IPS DF 19.7 (cell line): ENCODE results near the gene NAALADL2.
"Not testable (repeated sequence)": the region's sequence is repeated elsewhere in the genome, so short reads cannot be mapped to it uniquely, and the experiment has no call there.

Source experiments
- DNase-seq: peaks from one replicate; pipeline ENCODE4 v3.0.0-alpha.2; 2013; ENCODE audit warnings: low read depth, low spot score

Gene NAALADL2

DNA sequence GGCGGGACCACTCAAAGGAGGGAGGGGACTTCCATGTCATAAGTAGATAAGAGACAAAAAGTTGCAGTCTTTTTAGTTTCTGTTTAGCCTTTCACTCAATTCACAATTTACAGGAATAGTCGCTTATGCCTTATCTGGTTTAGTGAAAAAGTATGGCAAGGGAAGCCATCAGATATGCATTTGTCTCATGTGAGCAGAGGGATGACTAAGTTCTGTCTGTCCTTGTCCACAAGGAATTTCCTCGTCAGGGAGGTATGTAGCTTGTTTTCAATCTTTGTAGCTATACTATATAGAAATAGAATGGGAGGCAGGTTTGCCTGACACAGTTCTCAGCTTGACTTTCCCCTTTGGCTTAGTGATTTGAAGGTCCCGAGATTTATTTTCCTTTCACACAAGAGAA is 882.8 kb downstream of the NAALADL2 start:
- DNase-seq, result no peak

DNA sequence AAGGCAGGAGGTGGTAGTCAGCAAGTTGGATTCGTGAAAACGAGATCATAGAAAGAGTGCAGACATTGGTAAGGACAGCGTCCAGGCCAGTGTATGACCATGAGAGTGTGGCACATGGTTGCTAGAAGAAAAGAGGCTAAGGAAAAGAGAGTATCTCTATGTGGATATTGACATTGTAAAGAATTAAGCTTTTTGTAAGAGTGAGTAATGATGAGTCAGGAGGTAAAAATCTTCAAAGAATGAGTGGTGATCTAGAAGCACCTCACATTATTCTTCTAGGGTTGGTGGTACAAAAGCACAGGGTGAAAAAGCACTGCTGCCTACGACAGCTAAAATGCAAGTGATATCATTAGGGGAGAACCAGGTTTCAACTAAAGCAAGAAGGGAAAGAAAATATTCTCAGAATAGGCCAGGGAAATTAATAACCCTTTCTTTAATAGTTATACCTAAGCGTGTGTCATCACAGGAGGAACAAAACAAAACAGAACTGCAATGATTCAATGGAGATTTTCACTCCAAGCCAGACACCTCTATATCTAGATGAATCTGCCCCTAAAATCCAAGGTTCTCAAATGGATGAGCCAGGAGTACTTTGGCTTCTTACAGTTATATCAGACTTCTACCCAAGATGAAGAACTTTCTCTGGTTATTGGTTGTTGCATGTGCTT is 884.7 kb downstream of the NAALADL2 start:
- no peak for DNase-seq

DNA sequence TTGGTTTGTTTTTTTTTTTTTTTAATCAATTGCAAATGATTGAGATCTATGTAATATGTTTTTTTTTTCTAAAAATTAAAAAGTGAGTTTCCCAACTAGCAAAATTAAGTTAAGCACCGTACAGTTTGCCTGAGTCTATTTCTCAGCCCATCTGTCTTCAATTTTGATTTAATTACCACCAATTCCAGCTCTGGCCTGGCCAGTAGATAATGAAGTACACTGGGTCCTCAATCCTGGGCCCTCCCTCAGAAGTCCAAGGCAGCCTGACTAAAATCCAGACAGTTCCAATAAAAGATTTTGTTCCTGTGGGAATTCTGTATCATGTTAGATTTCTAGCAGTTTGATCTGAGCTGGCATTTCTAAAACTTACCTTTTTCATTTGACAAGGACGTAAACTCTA is 887.2 kb downstream of the NAALADL2 start:
- DNase-seq, result no peak

DNA sequence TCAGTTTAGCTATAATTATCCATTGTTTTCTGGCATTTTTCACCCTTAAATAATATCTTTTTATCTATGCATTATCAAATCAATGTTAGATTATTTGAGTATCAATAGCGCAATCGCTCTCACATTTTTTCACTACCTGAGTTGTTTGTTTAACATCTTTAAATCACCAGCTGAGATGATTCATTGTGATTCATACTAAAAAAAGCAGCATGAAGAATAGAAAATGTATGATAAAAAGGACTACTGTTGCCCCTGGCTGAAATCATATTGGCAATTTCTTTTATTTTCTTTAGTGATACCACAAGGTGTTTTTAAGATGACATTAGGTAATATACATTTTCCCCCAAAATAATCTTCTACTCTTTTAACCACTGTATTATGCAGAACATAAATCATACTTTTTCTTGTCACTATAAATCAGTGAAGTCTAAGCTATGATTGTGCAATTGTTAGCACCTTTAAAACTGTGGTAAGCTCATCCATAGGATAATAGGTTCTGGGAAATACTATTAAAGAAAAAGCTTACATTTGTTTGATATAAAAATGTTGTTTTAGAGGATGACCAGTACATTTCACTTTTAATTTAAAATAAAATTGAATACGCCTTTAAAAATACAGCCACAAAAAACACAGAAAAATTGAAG is 889.1 kb downstream of the NAALADL2 start:
- DNase-seq, result no peak

DNA sequence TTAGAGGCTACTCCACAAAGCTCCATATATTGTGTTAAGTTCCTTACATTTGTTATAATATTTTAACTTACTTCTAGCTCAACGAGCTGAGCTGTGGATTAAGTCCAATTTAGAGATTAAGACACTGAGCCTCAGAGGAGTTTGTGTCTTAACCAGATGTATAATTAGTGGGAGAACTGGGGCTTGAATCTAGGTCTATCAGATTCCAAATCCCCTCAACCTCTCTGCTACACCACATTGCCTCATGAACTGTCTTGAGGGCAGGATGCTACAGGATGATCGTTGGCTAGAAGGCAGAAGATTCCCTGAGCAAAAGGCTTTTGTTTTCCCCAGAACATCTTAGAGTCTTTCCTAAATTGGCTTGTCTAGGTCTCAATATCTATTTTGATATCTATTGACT is 890.8 kb downstream of the NAALADL2 start:
- DNase-seq, result no peak

DNA sequence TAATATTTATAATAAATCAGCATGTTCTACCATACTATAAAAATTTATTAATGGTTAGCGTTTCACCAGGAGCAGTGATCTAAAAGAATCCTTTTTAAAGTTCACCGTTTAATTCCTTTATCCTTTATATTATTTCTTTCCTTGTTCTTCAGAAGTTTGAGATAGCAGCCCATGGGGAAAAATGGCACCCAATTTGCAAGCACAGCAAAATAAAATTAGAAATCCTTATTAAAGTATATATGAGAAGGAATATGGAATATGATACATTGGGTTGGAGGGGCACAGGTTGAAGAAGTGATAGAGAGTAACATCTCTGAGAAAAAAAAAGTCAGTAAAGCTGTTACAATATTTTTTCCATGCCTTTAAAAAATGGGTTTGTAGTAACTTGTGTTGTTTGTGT is 892.0 kb downstream of the NAALADL2 start:
- DNase-seq, result no peak

DNA sequence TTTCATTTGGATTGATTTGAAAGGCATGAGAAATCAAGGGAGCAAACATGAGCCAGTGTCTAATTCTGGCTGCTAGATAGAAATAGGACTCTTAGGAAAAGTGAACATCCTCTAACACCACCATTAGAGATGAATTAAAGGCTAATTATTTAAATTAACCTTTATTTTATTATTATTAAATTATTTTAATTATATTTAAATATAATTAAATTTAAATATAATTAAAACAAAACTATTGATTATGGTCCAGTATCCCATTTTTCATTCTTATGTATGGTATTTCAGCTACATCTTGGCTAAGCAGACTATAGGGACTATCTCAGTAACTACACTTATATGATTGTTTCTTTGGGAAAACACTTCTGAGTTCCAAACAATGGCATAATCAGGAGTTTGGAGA is 904.8 kb downstream of the NAALADL2 start:
- no peak for DNase-seq

DNA sequence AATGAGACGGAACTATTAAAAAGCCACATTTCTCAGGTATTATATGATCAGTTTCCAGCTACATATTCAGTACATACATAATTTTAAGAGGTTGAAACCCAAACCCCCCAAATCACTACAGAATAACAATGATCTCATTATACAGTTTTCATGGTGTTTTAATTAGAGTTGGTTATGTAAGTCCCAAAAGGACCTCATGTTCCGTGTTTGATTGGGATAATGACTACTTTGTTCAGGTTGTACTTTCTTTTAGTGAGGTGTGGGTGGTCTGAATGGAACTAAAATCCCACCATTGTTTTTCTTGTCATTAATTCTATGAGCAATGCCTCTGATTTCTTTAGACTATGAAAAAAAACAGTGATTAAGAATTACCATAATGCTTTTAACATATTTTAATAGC is 905.6 kb downstream of the NAALADL2 start:
- DNase-seq, result no peak

DNA sequence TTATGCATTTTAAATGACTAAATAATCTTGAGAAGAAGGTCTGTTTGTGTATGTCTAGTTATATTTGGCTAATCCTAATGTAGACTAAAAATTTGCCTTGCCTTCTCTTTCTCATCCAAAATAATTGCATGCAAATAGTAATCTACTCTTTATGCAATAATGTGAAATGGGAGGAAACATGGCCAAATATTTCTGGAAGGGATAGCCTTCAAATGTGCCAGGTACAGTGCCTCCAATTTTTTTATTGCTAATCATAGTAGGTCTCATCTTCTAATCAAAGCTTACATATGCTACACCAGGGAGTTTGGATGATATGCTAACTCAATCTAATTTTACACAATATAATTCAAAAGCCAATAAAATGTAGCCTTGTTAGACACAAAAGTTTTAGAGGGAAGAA is 911.3 kb downstream of the NAALADL2 start:
- no peak for DNase-seq

DNA sequence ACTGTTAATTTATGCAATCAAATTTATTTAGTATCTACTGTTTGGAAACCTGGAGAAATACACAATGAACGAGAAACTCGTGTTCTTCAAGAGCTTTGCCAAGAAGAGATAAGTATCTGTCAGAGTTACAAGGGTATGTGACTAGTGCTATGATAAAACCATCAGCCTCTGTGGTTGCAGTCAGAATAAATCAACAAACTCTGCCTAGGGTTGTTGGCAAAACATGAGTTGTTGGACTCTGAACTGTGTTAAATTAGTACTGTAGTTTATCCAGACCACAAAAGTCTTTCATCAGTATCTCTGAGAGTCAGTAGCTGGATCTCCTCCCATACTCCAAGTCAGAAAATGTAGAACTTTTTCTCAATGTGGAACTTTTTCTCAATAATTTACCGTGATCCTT is 918.4 kb downstream of the NAALADL2 start:
- DNase-seq, result no peak

DNA sequence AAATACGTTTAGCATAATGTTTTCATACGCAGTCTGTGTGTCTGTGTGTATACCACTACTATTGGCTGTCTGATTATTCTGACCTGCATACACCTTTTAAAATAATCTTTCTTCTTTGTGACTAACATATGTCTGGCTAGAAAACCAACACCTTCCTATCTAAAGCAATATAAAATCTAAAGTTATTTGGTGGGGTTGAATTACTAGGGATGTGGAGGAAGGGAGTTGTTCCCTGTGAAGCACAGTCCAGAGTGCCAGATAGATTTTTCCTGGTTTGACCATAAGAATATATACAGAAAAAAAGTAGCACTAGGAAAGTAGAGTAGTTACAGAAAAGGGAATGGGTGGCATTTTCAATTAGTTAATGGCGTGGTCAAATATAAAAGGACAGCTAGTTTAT is 918.8 kb downstream of the NAALADL2 start:
- no peak for DNase-seq

DNA sequence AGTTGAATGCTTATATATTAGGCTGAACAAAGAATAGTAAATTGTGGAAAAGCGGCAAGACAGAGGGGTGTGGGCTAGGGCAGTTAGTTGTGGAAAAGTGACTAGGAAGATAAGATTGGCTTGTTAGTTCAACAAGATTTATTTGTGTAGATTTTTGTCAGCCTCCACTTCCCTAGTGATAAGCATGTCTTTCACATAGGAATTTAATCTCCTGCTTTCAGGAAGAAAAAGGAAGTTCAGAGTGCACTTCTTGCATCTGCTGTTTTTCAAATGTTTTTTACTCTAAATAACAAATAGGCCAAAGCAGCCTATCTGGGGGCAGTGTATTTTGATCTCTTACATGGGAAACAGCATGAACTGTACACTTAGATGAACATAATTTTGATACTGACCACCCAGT is 919.9 kb downstream of the NAALADL2 start:
- DNase-seq, result no peak

DNA sequence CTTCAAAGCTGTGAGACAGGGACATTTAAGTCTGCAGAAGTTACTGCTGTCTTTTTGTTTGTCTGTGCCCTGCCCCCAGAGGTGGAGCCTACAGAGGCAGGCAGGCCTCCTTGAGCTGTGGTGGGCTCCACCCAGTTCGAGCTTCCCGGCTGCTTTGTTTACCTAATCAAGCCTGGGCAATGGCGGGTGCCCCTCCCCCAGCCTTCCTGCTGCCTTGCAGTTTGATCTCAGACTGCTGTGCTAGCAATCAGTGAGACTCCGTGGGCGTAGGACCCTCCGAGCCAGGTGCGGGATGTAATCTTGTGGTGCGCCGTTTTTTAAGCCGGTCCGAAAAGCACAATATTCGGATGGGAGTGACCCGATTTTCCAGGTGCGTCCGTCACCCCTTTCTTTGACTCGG is 928.0 kb downstream of the NAALADL2 start:
- not testable (repeated sequence) for DNase-seq

DNA sequence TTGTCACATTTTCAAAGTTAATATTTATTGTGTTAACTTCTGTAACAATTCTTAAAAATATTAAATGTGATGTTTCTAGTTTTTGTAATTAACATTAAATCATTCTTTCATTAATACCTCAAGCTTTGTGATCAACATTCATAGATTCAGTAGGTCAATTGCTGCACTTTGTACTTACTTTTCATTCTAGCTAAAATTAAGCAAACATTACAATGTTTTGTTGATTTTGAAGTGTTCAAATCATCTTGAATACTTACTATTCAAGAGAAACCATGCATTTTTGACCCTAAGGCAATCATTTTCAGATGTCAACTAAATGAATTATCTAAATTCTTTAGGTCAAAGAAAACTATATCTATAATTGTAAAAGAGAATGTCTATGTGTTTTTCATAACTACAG is 933.1 kb downstream of the NAALADL2 start:
- DNase-seq, result no peak

DNA sequence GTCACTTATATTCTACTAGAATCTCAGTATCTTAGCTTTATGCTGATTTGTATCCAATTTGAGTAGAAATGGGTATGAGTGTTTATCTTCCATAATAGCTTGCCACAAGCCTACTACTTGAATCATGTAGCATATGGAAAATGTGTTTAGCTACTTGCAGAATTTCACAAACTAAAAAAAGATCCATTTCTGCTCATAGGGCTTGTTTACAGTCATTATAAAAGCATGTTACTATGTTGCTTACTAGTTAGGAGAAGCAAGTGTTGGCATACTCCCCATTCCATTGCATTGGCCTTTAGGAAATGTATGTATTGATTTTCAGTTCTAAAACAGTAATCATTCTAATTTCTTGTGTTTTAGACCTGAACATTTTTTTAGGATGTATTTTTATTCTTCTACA is 939.2 kb downstream of the NAALADL2 start:
- no peak for DNase-seq

DNA sequence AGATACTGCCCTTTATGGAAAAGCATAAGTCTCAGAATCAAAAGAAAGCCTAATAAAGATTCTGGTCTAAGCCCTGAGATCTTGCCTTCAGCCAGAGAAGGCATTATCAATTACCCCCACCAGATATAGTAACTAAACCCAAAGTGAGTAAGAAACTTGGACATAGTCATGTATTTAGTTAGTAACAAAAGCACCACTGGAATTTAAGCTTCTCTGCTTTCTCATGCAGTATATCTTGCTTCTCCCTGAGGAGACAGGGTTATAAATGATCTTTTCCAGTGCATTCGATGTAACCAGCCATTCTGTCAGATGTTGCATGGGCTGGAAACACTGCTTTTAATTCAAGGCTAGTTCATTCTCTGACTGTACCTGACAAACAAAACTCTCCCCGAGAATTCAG is 946.7 kb downstream of the NAALADL2 start:
- no peak for DNase-seq

DNA sequence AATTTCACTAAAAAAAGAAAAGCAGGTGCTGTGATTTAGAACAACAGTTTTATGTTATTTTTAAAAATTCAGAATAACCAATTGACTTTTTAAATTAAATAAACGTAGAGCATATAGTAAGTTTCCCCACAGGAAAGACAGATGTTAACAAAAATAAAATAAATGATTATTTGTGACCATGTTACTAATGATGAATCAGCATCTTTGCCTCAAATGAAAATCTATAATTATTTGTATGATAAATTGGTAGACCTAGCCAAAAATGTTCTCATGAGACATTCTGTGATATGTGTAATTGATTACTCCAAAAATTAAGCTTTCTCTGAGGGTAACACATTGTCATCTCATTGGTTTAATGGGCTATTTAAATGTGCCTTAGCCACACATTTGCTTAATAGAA is 948.0 kb downstream of the NAALADL2 start:
- DNase-seq, result no peak

DNA sequence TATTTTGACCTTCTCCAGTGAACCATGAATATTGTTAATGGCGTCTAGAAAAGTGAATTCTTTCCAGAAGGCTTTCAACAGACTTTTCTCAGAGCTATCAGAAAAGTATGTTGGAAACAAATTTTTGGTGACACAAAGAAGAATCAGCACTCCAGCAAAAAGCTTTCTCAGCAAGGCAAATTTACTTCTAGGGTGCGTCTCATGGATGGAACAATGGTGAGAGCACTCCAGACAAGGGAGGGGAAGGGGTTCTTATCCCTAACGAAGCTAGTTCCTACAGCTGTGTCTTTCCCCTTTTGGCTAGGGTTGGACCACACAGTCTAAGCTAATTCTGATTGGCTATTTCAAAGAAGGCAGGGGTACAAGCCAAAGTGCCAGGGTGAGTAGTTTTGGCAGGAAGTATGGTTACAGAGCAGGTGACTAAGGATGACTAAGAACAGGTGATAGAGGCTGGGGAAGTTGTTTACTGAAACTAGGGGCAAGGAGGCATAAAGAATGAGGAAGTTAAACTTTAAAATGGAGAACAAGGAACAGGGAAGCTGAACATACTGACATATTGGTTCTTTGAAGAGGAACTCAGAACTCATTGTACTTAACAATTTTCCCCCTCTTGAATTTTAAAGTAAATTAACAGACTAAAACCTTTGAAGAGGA is 959.8 kb downstream of the NAALADL2 start:
- no peak for DNase-seq

DNA sequence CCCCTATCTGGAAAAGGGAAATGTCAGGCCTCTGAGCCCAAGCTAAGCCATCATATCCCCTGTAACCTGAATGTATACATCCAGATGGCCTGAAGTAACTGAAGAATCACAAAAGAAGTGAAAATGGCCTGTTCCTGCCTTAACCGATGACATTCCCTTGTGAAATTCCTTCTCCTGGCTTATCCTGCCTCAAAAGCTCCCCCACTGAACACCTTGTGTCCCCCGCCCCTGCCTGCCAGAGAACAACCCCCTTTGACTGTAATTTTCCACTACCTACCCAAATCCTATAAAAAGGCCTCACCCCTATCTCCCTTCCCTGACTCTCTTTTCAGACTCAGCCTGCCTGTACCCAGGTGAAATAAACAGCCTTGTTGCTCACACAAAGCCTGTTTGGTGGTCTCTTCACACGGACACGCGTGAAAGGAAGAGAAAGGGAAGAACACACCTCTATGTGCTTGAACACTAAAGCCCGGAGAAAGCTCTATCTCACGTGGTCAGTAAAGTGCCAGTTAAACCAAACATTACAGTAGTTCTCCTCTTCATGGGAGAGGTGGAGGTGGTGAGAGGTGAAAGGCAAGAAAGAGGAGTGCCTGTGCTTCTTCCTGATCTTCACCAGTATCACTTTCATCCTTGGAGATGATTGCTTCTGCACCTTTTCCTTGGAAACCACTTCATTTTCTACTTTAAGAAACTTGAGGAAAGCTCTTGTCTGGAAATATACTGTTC is 963.8 kb downstream of the NAALADL2 start:
- DNase-seq, result not testable (repeated sequence)

DNA sequence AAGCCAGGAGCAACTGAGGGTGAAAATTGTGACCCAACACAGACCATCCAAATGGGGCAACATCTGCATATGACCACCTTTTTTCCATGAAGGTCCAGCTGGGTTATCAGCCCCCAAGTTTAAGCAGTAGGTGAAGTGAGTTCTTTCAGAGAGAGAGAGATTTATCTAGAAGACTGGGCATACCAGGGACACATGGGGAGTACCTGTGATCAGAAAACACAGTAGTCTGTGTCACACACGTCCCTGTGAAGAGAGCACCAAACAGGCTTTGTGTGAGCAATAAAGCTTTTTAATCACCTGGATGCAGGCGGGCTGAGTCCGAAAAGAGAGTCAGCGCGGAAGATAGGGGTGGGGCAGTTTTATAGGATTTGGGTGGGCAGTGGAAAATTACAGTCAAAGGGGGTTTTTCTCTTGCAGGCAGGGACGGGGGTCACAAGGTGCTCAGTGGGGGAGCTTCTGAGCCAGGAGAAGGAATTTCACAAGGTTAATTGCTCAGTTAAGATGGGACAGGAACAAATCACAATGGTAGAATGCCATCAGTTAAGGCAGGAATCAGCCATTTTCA is 966.0 kb downstream of the NAALADL2 start:
- not testable (repeated sequence) for DNase-seq

DNA sequence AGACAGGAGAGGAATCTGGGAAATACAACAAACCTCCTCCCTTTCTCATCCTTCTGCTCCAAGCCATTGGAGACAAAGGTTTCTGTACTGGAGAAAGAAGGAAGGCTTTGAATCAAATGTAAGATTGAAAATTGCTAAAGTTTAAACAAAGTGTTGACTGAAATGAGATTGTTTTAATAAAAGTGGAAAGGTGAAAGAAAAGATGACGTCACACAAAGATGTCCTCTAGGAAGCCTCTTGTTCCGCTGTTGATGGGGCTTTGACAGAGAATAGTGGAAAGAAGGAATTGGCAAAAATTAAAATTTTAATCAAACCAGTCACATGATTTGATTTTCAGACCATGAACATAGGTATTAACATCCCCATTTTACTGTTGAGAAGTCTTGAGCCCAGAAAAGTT is 967.6 kb downstream of the NAALADL2 start:
- no peak for DNase-seq

DNA sequence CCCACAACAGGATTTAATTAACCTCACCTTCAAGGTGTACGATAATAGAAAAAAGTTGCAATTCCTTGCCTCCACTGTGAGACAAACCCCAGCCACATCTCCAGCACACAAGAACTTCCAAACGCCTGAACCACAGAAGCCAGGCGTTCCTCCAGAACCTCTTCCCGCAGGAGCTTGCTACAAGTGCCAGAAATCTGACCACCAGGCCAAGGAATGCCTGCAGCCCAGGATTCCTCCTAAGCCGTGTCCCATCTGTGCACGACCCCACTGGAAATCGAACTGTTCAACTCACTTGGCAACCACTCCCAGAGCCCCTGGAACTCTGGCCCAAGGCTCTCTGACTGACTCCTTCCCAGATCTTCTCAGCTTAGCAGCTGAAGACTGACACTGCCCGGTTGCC is 970.7 kb downstream of the NAALADL2 start:
- DNase-seq, result not testable (repeated sequence)
